Tibial artery (tissue), 4 donors: ENCODE results near the gene RHBDL3.

Experiments used
- DNase-seq, 2 donors: peaks; one replicate each; pipeline ENCODE4 v3.0.0-alpha.2; 2019
- H3K27ac ChIP-seq, 2 donors: fragments of 200-600 bp; sonication (generic) in 1 of 2; 1 replicate in 1 of 2; 2 replicates in 1 of 2; pipeline ENCODE4 v1.5.1; 2018 to 2019; ENCODE audit warnings: mild to moderate bottlenecking in 1 of 2
- H3K27me3 ChIP-seq, 2 donors: fragments of 200-600 bp; sonication (generic) in 1 of 2; one replicate each; pipeline versions ENCODE4 v1.5.1 to v1.6.0; 2016 to 2019
- H3K36me3 ChIP-seq, 3 donors: fragments of 200-600 bp; sonication (generic) in 2 of 3; one replicate each; pipeline ENCODE4 v1.5.1; 2016 to 2019; ENCODE audit warnings: mild to moderate bottlenecking in 2 of 3
- H3K4me1 ChIP-seq, 4 donors: fragments of 200-600 bp; sonication (generic) in 2 of 4; 1 replicate in 3 of 4; 2 replicates in 1 of 4; pipeline ENCODE4 v1.5.1; 2016 to 2019
- H3K4me3 ChIP-seq, 2 donors: fragments of 200-600 bp; sonication (generic) in 1 of 2; 1 replicate in 1 of 2; 2 replicates in 1 of 2; pipeline ENCODE4 v1.5.1; 2018 to 2019; ENCODE audit warnings: mild to moderate bottlenecking in 2 of 2
- H3K9me3 ChIP-seq, 3 donors: fragments of 200-600 bp; sonication (generic) in 1 of 3; one replicate each; pipeline ENCODE4 v1.5.1; 2016 to 2019
- CTCF ChIP-seq, 2 experiments: fragments of 200-600 bp in 1 of 2; fragments of 450-650 bp in 1 of 2; IDR thresholded peaks; one replicate each; pipeline ENCODE4 v1.5.1; 2017 to 2019; ENCODE audit warnings: antibody characterized with exemption in 2 of 2, mild to moderate bottlenecking in 1 of 2, moderate library complexity in 1 of 2
- intact Hi-C: fragments of 100-400 bp; cut with DNase I; formaldehyde crosslinking; loops from one replicate; pipeline ENCODE4 v1.15.0; 2023; ENCODE audit warnings: low total_unique reads

The RHBDL3 gene

DNA sequence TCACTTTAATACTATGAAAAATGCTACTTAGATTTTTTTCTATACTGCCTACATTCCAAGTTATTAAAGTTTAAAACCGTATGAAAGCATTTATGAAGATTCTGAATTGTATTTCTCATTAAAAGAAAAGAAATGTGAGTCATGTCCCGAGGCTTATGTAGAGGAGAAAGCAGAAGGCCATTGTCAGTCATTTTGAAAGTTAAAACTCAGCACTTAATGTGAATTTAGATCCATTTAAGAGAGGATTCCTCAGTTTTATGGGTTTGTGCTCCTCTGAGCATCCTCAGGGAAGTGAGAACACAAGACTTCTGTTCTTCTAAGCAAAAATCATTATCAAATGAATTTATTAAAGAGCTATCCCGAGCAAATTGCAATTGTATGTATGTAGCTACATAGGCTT is 64.5 kb downstream of the RHBDL3 start:
- DNase-seq = no peak
- no peak overlapping the region for H3K27ac ChIP-seq
- peaks cover 24 to 39% (median 26%) of the 10 kb centered on the region in 3 donors for H3K36me3 ChIP-seq
- no peaks in the 10 kb centered on the region for H3K4me1 ChIP-seq
- TF ChIP-seq CTCF (IDR thresholded peaks at IDR 0.05) = no peak
- intact Hi-C loops = no loop called here
- H3K4me3 ChIP-seq = no peak overlapping the region
- H3K9me3 ChIP-seq = no peaks in the 10 kb centered on the region
- H3K27me3 ChIP-seq = no peaks in the 10 kb centered on the region

DNA sequence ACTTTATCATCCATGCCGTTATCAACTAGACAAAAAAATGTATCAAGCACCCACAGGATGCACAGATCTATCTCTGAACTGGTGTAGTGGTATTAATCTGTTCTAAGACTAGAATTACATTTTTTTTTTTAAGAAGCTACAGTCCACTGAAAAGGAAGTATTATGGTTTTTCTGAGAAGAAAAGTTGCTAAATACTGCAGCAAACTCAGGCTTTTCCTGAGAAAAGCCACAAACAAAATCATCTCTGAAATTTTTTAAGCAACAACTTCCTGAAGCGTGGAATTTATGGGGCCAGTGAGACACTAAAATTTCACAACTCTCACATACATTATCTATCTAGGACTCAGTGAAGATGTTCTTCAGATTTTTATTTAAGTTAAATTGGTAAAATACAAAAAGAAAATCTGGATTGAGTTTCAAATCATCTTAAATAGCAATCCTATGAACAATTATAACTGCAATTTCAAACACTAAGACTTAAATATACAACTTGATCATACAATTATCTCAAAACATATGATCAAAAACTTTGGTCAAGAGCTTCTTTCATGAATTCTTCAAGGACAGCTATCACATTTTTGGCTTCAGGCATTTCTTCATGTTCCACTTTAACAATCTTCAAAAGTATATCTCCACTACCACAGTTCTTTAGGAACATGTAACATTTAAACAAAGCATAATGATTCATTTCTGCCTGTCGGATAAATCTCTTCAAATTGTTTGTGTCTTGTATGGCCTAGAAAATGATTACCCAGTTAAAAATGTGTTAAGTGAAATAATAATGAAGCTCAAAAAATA is 65.8 kb downstream of the RHBDL3 start:
- Histone ChIP-seq H3K9me3 (no peaks in the 10 kb centered on the region), H3K4me3 (no peak overlapping the region), H3K4me1 (no peaks in the 10 kb centered on the region), H3K36me3 (peaks cover 26 to 52% (median 34%) of the 10 kb centered on the region in 3 donors), H3K27me3 (no peaks in the 10 kb centered on the region), H3K27ac (no peak overlapping the region)
- DNase-seq = no peak
- TF ChIP-seq CTCF (IDR thresholded peaks at IDR 0.05) = no peak
- intact Hi-C loops = no loop called here

GRCh38 chr17:32333187-32333586 is 67.6 kb downstream of the RHBDL3 start:
- H3K36me3 ChIP-seq = peaks cover 34 to 69% (median 51%) of the 10 kb centered on the region in 3 donors
- no peaks in the 10 kb centered on the region for H3K9me3 ChIP-seq
- no peak overlapping the region for H3K27ac ChIP-seq
- intact Hi-C loops = no loop called here
- no peak overlapping the region for H3K4me3 ChIP-seq
- H3K27me3 ChIP-seq = no peaks in the 10 kb centered on the region
- no peak for DNase-seq
- TF ChIP-seq CTCF (IDR thresholded peaks at IDR 0.05) = no peak
- no peaks in the 10 kb centered on the region for H3K4me1 ChIP-seq

GRCh38 chr17:32335046-32335445 is 69.4 kb downstream of the RHBDL3 start:
- Histone ChIP-seq H3K27ac (no peak overlapping the region), H3K27me3 (no peaks in the 10 kb centered on the region), H3K4me3 (no peak overlapping the region), H3K36me3 (peaks cover 34 to 83% (median 59%) of the 10 kb centered on the region in 3 donors), H3K9me3 (no peaks in the 10 kb centered on the region), H3K4me1 (no peaks in the 10 kb centered on the region)
- intact Hi-C loops = no loop called here
- no peak for TF ChIP-seq CTCF (IDR thresholded peaks at IDR 0.05)
- no peak for DNase-seq

GRCh38 chr17:32335687-32336086 is 70.1 kb downstream of the RHBDL3 start:
- H3K27me3 ChIP-seq = no peaks in the 10 kb centered on the region
- intact Hi-C loops = no loop called here
- no peak for TF ChIP-seq CTCF (IDR thresholded peaks at IDR 0.05)
- H3K4me1 ChIP-seq = peaks cover 0 to under 1% (median 0%) of the 10 kb centered on the region in 4 donors
- H3K36me3 ChIP-seq = peaks cover 34 to 83% (median 59%) of the 10 kb centered on the region in 3 donors
- no peak overlapping the region for H3K27ac ChIP-seq
- no peaks in the 10 kb centered on the region for H3K9me3 ChIP-seq
- no peak for DNase-seq
- H3K4me3 ChIP-seq = no peak overlapping the region
